HL-60/S4 (cell line): ENCODE measurements around the gene SLC8A3.

ENCODE experiments used
- in situ Hi-C: fragments of 300-500 bp; cut with MboI; formaldehyde crosslinking; loops from 2 replicates; pipeline ENCODE4 v1.14.3; 2022; ENCODE audit warnings: low sequenced_read_pairs

SLC8A3 gene

DNA sequence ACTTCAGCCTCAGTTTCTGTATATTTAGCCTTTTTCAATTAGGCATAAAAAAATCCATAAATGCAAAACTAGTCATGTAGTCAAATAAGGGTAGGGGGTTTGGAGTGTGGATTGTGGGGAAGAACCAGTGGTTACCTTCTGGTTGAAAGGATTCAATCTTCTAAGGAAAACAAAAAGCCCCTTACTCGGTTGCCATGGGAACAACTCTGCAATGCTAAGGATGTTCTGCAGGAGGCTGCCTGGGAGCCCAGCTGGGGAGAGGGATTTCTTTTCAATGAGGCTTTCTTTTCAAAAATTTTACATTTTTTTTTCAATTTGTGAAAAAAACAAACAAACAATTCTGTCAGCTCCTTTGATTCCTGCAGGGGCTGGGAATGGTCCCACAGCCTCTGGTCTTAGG lies 67.2 kb downstream of the SLC8A3 start:
- in situ Hi-C loops: no loop called here

DNA sequence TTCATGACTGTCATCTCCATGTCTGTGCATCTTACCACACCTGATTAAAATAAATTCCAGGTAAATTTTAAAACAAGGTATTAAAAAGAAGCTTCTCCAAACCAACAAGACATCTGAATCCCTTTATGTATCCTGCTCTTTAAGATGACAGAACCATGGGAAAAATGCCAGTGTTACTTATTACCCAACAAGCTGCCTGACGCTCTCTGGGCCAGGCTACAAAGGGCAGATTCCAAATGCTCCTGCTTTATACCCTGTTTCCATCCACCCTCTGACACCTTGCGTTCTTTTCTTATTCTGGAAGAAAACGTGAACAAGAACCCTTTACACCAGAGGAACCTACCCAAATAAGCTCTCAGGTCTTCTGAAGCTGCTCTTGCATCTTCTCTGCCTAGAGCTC lies 70.7 kb downstream of the SLC8A3 start:
- in situ Hi-C loops: no loop called here

- in situ Hi-C loops: no loop called here
These were observed 72.5 kb downstream of the SLC8A3 start for GRCh38 chr14:70116278-70116677.

GRCh38 chr14:70114621-70115156 lies 74.1 kb downstream of the SLC8A3 start:
- in situ Hi-C loops: no loop called here

DNA sequence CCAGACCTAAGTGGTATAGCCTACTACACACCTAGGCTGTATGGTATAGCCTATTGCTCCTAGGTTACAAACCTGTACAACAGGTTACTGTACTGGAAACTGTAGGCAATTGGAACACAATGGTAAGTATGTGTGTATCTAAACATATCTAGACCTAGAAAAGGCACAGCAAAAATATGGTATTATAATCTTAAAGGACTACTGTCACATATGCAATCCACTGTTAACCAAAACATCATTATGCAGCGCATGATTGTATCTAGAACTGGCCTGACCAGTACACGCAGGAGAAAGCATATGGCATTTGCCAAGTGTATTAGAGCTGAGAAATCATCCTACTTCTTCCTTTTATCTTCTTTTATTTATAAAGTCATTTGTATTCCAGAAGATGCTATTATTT lies 75.5 kb downstream of the SLC8A3 start:
- in situ Hi-C loops: no loop called here

- in situ Hi-C loops: no loop called here
These were observed 80.3 kb downstream of the SLC8A3 start for GRCh38 chr14:70108419-70108818.

DNA sequence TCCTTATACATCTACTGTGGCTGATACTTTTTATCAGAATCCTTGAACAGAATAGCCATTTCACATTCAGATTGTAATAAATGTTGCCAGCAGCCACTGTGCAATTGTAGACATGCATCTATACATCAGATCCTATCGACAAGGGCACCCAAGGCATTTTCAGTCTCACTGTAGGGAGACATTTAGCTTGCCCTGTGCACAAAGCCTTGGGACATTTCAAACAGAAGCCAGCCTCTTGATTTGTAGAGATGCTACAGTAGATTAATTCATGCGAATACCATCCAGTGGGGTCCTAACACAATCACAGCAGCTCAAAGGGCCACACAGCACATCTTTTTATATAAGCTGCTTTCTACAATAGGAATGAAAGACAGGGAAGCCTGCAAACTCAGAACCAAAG lies 81.4 kb downstream of the SLC8A3 start:
- in situ Hi-C loops: no loop called here

GRCh38 chr14:70100071-70100470 lies 88.7 kb downstream of the SLC8A3 start:
- in situ Hi-C loops: no loop called here

- in situ Hi-C loops: no loop called here
These were observed 90.4 kb downstream of the SLC8A3 start for GRCh38 chr14:70098250-70098809.

GRCh38 chr14:70097576-70098249 lies 91.0 kb downstream of the SLC8A3 start:
- in situ Hi-C loops: no loop called here

DNA sequence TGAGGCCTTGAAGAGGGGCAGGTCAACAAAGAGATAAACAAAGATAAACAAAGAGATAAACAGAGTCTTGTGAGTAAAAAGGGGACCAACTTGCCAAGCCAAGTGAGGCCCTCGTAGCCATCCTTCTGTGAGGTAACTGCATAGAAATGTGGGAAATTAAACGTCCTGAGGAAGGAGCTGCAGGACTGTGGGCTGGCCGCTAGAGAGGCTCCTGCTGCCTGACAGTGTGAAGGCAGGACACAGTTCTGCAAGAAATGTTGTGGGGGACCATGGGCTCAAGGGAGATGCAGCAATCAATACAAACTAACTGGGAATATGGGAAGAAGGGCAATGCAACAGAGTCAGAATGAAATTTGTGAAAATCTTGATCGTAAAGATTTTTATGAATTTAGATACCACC lies 91.9 kb downstream of the SLC8A3 start:
- in situ Hi-C loops: no loop called here

GRCh38 chr14:70094631-70095030 lies 94.1 kb downstream of the SLC8A3 start:
- in situ Hi-C loops: no loop called here

- in situ Hi-C loops: no loop called here
These were observed 94.6 kb downstream of the SLC8A3 start for GRCh38 chr14:70094106-70094505.

DNA sequence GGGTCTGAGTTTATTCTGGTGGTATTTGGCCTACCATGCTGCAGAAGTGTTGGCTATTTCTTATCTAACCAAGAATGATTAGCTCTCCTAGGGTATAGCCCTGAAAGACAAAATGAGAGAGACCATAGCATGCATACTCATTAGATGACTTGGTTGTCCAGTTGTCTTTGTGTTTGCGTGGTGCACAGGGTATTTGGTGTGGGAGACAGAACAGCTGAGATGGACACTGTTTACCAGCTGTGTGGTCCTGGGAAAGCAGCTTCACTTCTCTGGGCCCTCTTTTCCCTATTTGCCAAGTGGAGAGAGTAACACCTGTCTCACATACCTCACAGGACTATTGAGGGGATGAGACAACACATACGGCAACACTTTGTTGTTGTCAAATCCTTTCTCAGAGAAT lies 95.6 kb downstream of the SLC8A3 start:
- in situ Hi-C loops: no loop called here

GRCh38 chr14:70087380-70087697 lies 101.4 kb downstream of the SLC8A3 start:
- in situ Hi-C loops: no loop called here

- in situ Hi-C loops: no loop called here
These were observed 101.9 kb downstream of the SLC8A3 start for GRCh38 chr14:70086685-70087379.

DNA sequence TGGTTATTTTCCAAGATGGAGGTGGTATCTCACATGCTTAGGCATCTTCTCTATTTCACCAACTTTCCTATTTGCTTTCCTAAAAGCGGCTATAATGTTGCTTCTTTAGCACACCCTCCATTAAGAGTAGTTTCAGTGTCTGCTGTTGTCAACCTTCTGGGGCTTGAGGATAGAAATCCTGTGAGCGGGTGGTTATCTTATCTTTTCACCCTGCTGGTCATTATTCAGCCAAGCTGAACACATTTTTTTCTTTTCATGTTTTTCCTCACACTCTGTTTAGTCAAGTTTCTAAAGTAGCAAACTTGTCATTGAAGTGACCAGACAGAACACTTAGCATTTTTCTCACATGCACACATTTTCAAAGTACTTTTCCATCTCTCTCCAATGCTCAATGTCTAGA lies 104.5 kb downstream of the SLC8A3 start:
- in situ Hi-C loops: no loop called here

DNA sequence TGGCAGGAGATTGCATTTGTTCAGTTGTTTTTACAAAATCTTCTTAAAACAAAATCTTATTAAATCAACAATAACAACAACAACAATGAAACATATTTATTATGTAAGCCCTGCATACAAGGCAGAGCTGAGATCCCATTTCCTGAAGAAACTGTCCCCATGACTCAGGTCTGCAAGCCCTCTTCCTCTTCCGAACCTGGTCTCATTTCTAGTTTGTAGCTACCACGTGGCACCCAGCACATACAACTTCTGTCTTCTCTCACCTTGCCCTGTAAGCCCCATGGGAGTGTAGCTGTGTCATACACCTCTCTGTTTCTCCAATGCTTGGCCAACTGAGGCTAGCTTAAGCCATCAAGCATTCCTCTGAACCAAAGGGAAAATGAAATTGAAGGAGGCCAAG lies 106.4 kb downstream of the SLC8A3 start:
- in situ Hi-C loops: no loop called here

- in situ Hi-C loops: no loop called here
These were observed 108.7 kb downstream of the SLC8A3 start for GRCh38 chr14:70080076-70080475.

GRCh38 chr14:70078329-70078728 lies 110.4 kb downstream of the SLC8A3 start:
- in situ Hi-C loops: no loop called here

DNA sequence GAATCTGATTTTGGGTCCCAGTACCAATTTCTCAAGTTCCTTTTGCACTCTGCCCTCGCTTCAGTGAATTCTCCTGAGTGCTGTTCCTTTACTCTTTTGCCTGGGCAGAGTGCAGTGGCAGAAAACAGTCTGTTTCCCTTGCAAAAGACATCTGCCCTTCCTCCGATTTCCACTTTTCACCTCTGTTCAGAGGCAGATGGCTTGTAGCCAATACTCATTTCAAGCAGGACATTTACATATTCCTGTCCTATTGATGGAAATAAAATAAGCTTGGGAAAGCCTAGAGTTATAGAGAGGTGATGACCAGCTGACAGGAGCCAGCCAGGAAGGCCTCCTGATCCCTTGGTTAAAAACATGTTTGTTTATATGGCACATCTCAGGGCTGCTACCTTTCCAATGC lies 111.0 kb downstream of the SLC8A3 start:
- in situ Hi-C loops: no loop called here

GRCh38 chr14:70077005-70077404 lies 111.7 kb downstream of the SLC8A3 start:
- in situ Hi-C loops: no loop called here
